ENCODE data around the gene LRRC32. TPM values are rescaled to one million over a fixed set of nuclear protein-coding genes. Genes with fewer than 3 reads are reported as not detected.

Gene LRRC32
- total RNA-seq, 4 donors from 2014 or later = 18.7 to 222 (median 68.7) TPM

DNA sequence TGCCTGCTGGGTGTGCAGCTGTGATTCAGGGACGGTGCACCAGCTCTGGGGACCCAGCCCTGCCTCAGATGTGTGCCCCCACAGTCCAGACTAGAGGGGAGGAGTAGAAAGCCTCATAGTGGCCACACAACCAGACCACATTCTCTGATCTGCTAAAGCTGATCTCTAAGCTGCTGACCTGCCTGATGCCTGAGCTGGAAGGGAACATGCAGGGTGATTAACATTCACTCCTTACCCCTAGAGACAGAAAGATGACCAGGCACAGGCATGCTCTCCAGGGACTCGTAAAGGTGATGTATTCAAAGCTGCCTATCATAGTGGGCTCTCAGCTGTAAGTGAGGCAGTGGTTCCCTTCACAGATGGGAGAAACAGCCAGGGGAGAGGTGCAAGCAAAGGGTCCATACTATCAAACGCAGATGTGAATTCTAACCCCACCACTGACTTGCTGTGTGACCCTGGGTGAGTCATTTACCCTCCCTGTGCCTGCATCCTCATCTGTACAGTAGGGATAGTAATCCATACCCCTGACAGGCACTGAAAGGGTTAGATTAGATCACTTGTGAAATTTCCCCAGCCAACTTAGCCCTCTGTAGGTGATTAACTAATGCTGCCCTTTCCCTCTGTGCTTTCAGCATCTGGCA lies 29.0 kb upstream of the LRRC32 start:
- no peak for ATAC-seq (ENCODE audit: low FRiP score)
- TF ChIP-seq, protein P1, sequence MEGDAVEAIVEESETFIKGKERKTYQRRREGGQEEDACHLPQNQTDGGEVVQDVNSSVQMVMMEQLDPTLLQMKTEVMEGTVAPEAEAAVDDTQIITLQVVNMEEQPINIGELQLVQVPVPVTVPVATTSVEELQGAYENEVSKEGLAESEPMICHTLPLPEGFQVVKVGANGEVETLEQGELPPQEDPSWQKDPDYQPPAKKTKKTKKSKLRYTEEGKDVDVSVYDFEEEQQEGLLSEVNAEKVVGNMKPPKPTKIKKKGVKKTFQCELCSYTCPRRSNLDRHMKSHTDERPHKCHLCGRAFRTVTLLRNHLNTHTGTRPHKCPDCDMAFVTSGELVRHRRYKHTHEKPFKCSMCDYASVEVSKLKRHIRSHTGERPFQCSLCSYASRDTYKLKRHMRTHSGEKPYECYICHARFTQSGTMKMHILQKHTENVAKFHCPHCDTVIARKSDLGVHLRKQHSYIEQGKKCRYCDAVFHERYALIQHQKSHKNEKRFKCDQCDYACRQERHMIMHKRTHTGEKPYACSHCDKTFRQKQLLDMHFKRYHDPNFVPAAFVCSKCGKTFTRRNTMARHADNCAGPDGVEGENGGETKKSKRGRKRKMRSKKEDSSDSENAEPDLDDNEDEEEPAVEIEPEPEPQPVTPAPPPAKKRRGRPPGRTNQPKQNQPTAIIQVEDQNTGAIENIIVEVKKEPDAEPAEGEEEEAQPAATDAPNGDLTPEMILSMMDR (IDR thresholded peaks at IDR 0.05) = no peak
- no peak for DNase-seq (ENCODE audit: low spot score)

DNA sequence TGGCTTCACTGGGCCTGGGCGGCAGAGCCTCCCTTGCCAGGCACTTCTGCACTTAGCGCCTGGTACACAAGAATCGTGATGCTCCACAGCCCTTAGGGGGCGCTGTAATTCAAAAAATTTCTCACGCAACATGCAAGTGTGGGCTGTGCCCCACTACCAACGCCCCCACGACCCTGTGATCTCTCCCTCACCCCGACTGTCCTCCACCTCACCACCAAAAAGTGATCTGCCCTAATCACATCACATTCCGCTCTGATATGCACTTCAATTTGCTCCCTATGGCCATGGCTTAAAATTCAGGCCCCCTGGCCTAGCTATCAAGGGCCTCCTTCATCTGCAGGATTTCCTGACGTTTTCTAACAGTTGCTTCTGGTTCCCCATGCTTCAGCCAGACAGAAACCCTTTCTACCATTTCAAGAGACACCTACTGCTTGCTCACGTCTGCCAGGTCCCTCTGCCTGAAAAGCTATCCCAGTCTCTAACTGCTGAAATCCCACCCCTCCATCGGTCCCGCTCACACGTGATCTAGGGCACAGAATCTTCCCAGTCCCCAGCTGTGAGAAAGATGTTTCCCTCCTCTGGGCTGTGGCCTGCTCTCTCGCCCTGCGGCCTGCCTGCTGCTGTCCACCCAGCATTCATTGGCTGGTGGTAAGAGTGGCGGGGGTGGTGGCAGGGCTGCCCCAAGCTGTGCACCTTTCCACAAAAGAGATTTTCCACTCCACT lies 27.9 kb upstream of the LRRC32 start:
- no peak for DNase-seq (ENCODE audit: low spot score)
- ATAC-seq (ENCODE audit: low FRiP score) = no peak
- TF ChIP-seq, protein P1 (IDR thresholded peaks at IDR 0.05) = no peak

DNA sequence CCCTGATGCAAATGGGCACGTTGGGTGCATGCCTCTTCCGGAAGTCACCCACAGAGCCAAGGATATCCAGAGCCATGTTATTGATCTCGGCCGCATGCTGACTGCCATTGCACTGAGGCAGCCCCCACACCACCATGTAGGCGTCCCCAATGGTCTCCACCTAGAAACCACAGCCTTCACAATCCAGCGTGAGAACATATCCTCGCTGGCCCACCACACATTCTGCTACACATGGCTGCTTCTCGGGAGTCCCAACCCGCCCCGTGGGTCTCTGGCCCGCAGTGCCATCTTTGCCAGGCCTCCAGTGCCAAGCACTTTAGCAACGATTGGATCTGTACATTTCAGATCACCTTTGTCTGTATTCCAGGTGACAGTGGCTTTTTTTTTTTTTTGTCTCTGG lies 26.2 kb upstream of the LRRC32 start:
- TF ChIP-seq, protein P1 (IDR thresholded peaks at IDR 0.05) = no peak
- ATAC-seq (ENCODE audit: low FRiP score) = no peak
- no peak for DNase-seq (ENCODE audit: low spot score)

DNA sequence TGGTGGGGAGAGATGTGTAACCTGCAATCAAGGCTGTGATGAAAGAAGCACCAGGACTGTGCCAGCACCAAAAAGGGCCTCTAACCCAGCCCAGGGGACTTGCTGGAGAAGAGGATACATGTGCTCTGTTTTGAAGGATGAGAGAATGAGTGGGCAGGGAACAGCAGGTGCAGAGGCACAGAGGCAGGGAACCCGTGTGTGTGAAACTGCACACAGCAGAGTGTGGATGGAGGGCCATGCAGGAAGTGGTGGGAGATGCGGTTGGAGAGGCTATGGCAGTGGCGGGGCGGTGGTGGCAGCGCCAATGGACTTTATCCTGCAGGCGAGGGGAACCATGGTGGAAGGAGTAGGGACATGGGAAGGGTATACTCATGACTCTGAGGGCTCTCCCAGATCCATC lies 25.2 kb upstream of the LRRC32 start:
- TF ChIP-seq, protein P1 (IDR thresholded peaks at IDR 0.05) = no peak
- DNase-seq (ENCODE audit: low spot score) (no peak), ATAC-seq (ENCODE audit: low FRiP score) (no peak)

DNA sequence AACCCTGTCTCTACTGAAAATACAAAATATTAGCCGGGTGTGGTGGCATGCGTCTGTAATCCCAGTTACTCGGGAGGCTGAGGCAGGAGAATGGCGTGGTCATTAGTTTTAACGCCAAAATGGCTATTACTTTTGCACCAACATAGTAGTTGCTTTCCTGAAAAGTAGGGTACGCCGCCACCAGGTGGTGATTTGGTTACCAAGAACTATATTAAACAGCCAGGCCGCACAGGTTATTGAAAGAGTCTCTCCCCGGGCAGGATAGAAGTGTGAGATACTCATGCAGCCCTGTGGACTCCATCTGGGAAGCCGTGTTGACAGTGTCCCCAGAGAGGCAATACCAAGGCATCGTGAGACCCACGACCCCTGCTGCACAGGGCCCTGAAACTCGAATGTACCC lies 24.6 kb upstream of the LRRC32 start:
- TF ChIP-seq, protein P1 (IDR thresholded peaks at IDR 0.05) = no peak
- no peak for DNase-seq (ENCODE audit: low spot score)
- no peak for ATAC-seq (ENCODE audit: low FRiP score)

DNA sequence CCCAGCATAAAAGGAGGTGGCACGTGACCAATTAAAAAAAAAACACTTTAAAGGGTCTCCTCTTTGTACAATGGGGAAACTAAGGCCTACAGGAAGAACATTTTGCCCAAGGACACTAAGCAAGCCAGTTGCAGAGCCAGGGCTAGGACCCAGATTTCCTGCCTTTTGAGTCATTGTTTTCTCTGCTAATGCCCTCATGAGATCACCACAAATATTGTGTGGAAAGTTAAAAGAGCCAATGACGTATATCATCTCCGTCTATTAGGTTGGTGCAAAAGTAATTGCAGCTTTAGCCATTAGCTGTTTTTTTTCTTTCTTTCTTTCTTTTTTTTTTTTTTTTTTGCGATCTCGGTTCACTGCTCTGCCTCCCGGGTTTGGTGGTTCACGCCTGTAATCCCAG lies 24.1 kb upstream of the LRRC32 start:
- TF ChIP-seq, protein P1 (IDR thresholded peaks at IDR 0.05) = no peak
- DNase-seq (ENCODE audit: low spot score) (no peak), ATAC-seq (ENCODE audit: low FRiP score) (no peak)

DNA sequence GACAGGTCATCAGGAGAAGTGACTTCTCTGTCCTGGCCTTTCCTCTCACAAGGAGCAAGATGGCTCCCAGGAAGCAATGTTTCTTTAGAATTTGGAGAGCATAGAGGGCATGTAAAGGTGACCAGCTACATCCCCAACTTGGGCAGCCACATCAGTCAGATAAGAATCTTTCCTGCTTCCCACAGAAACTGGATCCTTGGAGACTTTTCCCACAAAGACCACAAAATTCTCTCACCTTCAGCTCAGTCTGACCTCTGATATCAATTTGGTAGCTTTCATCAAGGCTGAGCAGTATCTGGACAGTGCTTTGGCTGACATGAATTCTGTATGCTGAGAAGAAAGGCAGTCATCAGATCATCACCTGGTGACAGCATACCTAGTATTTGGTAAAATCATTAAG lies 23.3 kb upstream of the LRRC32 start:
- TF ChIP-seq, protein P1 (IDR thresholded peaks at IDR 0.05) = no peak
- DNase-seq (ENCODE audit: low spot score) = no peak
- no peak for ATAC-seq (ENCODE audit: low FRiP score)
